Liver (tissue), 9 donors: Measurements from ENCODE around the gene MEIOC. TPM values are rescaled to one million over a fixed set of nuclear protein-coding genes. Genes with fewer than 3 reads are reported as not detected.

Source experiments
- DNase-seq: peaks from one replicate; pipeline ENCODE4 v3.0.0-alpha.2; 2017; ENCODE audit warnings: low spot score
- H3K27ac ChIP-seq, 2 donors: one replicate each; pipeline ENCODE4 v1.7.0; 2013; ENCODE audit warnings: inconsistent platforms in 2 of 2, low read length in 2 of 2, control low read depth in 1 of 2, low read depth in 1 of 2, mild to moderate bottlenecking in 1 of 2
- H3K27me3 ChIP-seq, 4 donors: one replicate each; pipeline versions ENCODE4 v1.6.1 to v1.7.0; 2013; ENCODE audit warnings: low read length in 3 of 4, inconsistent platforms in 1 of 4, mild to moderate bottlenecking in 1 of 4, moderate library complexity in 1 of 4; ENCODE audit not compliant: control insufficient read depth in 4 of 4, insufficient read depth in 4 of 4
- H3K36me3 ChIP-seq, 4 donors: one replicate each; pipeline versions ENCODE4 v1.6.1 to v1.7.0; 2013; ENCODE audit warnings: low read length in 3 of 4, mild to moderate bottlenecking in 3 of 4, low read depth in 1 of 4, moderate library complexity in 1 of 4; ENCODE audit not compliant: control insufficient read depth in 4 of 4, insufficient read depth in 3 of 4
- H3K4me1 ChIP-seq, 4 donors: one replicate each; pipeline versions ENCODE4 v1.6.1 to v1.7.0; 2013; ENCODE audit warnings: low read length in 3 of 4, mild to moderate bottlenecking in 3 of 4, moderate library complexity in 1 of 4; ENCODE audit not compliant: control insufficient read depth in 4 of 4, insufficient read depth in 4 of 4
- H3K4me3 ChIP-seq, 3 donors: one replicate each; pipeline versions ENCODE4 v1.6.1 to v1.7.0; 2013; ENCODE audit warnings: low read length in 3 of 3, control low read depth in 1 of 3, low read depth in 1 of 3, mild to moderate bottlenecking in 1 of 3
- H3K9ac ChIP-seq, 2 donors: one replicate each; pipeline ENCODE4 v1.7.0; 2013; ENCODE audit warnings: low read length in 2 of 2, mild to moderate bottlenecking in 2 of 2, moderate library complexity in 2 of 2, control low read depth in 1 of 2, low read depth in 1 of 2
- H3K9me3 ChIP-seq, 4 donors: one replicate each; pipeline versions ENCODE4 v1.6.1 to v1.7.0; 2013; ENCODE audit warnings: low read length in 3 of 4; ENCODE audit not compliant: control insufficient read depth in 4 of 4
- FOXA1 ChIP-seq: IDR thresholded peaks from 2 replicates; pipeline ENCODE4 v1.6.1; 2016; ENCODE audit warnings: antibody characterized with exemption
- GABPA ChIP-seq, 2 donors: IDR thresholded peaks in 1 of 2; conservative IDR thresholded peaks in 1 of 2; 2 replicates each; pipeline ENCODE4 v1.6.1; 2016; ENCODE audit warnings: antibody characterized with exemption in 2 of 2, mild to moderate bottlenecking in 1 of 2, moderate library complexity in 1 of 2
- HNF4G ChIP-seq: IDR thresholded peaks from 2 replicates; pipeline ENCODE4 v1.6.1; 2016; ENCODE audit warnings: antibody characterized with exemption
- JUND ChIP-seq, 2 donors: IDR thresholded peaks; 2 replicates each; pipeline ENCODE4 v1.6.1; 2016; ENCODE audit warnings: antibody characterized with exemption in 2 of 2
- NR2F2 ChIP-seq: IDR thresholded peaks from 2 replicates; pipeline ENCODE4 v1.6.1; 2016; ENCODE audit warnings: antibody characterized with exemption
- RAD21 ChIP-seq, 2 donors: IDR thresholded peaks; 2 replicates each; pipeline ENCODE4 v1.6.1; 2016; ENCODE audit warnings: antibody characterized with exemption in 2 of 2, mild to moderate bottlenecking in 2 of 2
- TAF1 ChIP-seq: conservative IDR thresholded peaks from 2 replicates; pipeline ENCODE4 v1.6.1; 2016; ENCODE audit warnings: antibody characterized with exemption, mild to moderate bottlenecking
- YY1 ChIP-seq: IDR thresholded peaks from 2 replicates; pipeline ENCODE4 v1.6.1; 2016; ENCODE audit warnings: antibody characterized with exemption, mild to moderate bottlenecking
- WGBS: extraction: QIAGEN DNeasy Blood & Tissue Kit; methylation state at CpG from one replicate; pipeline ENCODE4 v1.1.7; 2013; 5-methylcytosine and 5-hydroxymethylcytosine counted together
- polyA plus RNA-seq, 2 donors: library from polyadenylated mRNA; stranded (reverse) in 1 of 2; unstranded in 1 of 2; fragments of 200-250 nt in 1 of 2; fragments of >200 nt in 1 of 2; fragmentation: Nextera tagmentation in 1 of 2; extraction: Ambion mirVana in 1 of 2; gene quantifications; one replicate each; pipeline versions ENCODE4 v1.2.1 to v1.2.3, GENCODE V29; 2013 to 2015
- total RNA-seq, 2 donors: library from RNA; depleted of rRNA; stranded (reverse); fragments of >200 nt; gene quantifications; one replicate each; pipeline ENCODE4 v1.2.3, GENCODE V29; 2014
- TF ChIP-seq, protein P1 (sequence below): IDR thresholded peaks from 2 replicates; pipeline ENCODE4 v1.6.1; 2016; ENCODE audit warnings: antibody characterized with exemption
- TF ChIP-seq, protein P2 (sequence below): IDR thresholded peaks from 2 replicates; pipeline ENCODE4 v1.6.1; 2016; ENCODE audit warnings: antibody characterized with exemption
- TF ChIP-seq, protein P3 (sequence below): IDR thresholded peaks from 2 replicates; pipeline ENCODE4 v1.6.1; 2016; ENCODE audit warnings: antibody characterized with exemption
- TF ChIP-seq, protein P4 (sequence below): fragments of 150-350 bp; IDR thresholded peaks from 2 replicates; pipeline ENCODE4 v1.5.1; 2017; ENCODE audit warnings: improper control_type of control experiment, low read depth, low read length; ENCODE audit not compliant: missing input control
- donor health status: healthy.
- donor health status: healthy.
- donor health status: healthy.
- donor health status: healthy.
- donor health status: healthy.

Gene MEIOC
- total and polyA plus RNA-seq, 4 donors, result 0.31 TPM; not detected in 3

DNA sequence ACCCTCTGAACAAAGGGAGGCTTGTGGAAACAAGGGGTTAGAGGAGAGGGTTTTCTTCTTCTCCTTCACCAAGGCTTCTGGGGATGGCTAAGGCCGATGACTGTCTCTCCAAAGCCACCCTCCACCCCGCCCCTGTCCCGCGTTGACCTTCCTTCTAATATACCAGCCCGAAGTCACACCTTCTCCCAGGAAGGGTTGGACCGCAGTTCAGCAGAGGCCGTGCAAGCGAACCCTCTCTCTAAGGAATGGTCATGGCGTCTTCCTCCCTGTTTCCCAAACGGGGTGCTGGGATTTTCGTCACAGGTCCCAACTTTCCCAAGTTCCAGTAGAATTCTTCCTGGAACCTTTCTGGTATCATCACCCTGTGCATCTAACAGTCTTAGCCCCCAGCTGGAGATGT is 49.6 kb upstream of the MEIOC start (continued):
- no peak for TF ChIP-seq YY1

DNA sequence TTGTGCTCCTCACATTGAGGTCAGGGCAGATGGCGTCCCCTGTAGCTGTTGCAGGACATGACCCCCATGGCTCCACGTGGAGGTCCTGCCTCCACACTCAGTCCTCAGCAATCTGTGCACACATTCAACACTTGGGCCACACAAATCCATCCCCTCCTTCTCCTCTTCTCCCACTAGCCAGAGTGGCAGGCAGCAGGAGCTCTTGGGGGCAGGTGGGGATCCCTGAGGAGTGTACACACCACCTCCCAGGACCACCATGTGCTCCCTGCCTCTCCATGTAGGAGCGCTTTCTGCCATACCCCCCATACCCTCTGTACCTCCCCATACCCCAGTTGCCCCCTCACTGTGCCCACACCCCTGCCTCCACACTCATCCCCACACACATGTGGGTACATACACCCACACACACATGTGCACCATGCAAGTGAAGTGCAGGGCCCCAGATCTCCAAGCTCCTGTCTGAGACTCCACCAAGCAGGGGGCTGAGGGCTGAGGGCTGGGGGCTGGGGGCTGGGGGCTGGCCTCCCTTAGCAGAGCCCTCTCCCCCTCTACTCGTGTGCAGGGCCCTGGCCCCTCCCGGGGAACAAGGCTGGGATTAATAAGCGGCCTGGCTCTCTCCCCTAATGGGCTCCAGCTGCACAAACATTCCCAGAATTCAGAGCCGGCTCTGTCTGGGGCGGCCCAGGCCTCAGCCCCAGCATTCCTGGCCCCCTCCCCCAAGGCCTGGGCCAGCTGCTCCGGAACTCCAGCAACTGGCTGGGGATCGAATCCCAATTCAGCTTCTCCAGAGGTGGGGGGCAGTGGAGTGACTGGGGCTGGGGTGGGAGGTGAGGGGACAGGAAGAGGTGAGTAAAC is 48.2 kb upstream of the MEIOC start:
- Histone ChIP-seq H3K9me3 (no peaks in the 10 kb centered on the region), H3K9ac (no peak overlapping the region), H3K27ac (no peak overlapping the region), H3K4me3 (no peak overlapping the region), H3K4me1 (no peaks in the 10 kb centered on the region), H3K36me3 (no peaks in the 10 kb centered on the region), H3K27me3 (peaks cover 0 to 4% (median 0%) of the 10 kb centered on the region in 4 donors)
- 63% methylated on average over 10 of the region's 10 CpGs for WGBS
- TF ChIP-seq RAD21 (IDR thresholded peaks at IDR 0.05), result no peak
- no peak for DNase-seq

DNA sequence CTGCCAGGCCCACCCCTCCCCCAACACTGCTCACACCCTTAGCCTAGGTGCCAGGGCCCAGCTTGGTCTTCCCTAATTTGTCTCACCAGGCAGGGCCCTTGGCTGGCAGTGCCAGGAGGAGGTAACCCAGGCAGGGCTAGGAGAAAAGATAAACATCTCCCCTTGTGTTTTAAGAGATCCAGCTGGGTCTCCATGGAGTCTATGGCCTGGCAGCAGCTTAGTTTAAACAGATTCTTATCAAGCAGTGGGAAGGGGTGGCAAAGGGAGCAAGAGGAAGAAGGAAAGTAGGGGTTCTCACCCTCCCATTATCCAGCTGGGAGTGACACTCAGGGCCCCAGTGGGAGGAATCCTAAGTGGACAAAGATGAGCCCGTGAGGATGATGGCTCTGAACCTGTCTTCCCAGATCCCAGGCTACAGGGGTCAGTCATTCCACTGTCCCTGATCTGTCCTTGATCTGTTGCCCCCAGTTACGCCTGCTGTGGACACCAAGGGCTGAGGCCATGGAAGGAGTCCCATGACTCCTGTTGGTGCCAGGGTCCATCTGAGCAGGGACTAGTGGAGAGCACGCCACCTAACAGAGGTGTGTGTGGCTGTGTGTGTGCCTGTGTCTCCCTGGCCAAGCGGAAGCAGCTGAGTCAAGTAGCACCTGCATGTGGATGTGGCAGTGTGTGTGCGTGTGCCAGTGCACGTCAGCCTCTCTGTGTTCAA is 47.4 kb upstream of the MEIOC start:
- 85% methylated on average over 6 of the region's 6 CpGs for WGBS

DNA sequence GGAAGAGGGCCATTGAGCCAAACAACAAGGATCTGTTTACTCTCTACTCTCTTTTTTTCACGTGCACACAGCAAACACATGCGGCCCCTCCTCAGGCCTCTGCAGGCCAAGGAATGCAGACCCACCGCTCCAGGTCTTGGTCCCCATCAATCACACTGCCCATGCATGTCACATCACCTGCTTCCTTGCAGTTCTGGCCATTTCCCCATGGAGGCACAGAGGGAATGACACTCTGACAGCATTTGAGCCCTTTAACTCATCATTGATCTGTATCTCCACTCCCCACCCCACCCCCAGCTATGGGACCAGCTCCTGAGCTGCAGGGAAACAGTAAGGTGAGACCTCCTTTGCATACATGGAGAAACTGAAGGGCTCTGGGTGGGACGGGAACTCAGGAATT is 45.9 kb upstream of the MEIOC start:
- no peak overlapping the region for H3K9ac ChIP-seq
- TF ChIP-seq, protein P1, sequence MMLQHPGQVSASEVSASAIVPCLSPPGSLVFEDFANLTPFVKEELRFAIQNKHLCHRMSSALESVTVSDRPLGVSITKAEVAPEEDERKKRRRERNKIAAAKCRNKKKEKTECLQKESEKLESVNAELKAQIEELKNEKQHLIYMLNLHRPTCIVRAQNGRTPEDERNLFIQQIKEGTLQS, result no peak
- TF ChIP-seq, protein P2, sequence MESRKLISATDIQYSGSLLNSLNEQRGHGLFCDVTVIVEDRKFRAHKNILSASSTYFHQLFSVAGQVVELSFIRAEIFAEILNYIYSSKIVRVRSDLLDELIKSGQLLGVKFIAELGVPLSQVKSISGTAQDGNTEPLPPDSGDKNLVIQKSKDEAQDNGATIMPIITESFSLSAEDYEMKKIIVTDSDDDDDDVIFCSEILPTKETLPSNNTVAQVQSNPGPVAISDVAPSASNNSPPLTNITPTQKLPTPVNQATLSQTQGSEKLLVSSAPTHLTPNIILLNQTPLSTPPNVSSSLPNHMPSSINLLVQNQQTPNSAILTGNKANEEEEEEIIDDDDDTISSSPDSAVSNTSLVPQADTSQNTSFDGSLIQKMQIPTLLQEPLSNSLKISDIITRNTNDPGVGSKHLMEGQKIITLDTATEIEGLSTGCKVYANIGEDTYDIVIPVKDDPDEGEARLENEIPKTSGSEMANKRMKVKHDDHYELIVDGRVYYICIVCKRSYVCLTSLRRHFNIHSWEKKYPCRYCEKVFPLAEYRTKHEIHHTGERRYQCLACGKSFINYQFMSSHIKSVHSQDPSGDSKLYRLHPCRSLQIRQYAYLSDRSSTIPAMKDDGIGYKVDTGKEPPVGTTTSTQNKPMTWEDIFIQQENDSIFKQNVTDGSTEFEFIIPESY, result no peak
- TF ChIP-seq GABPA (IDR thresholded peaks at IDR 0.05 in 1 of 2, conservative IDR thresholded peaks at IDR 0.05 in 1 of 2), result no peak
- no peak for TF ChIP-seq HNF4G
- WGBS, result 42% methylated on average over 4 of the region's 4 CpGs
- no peak overlapping the region for H3K4me3 ChIP-seq
- no peak overlapping the region for H3K27ac ChIP-seq
- peaks cover 0 to 9% (median 0%) of the 10 kb centered on the region in 4 donors for H3K27me3 ChIP-seq
- DNase-seq, result no peak
- H3K36me3 ChIP-seq, result no peaks in the 10 kb centered on the region
- H3K4me1 ChIP-seq, result no peaks in the 10 kb centered on the region
- H3K9me3 ChIP-seq, result no peaks in the 10 kb centered on the region

More for the DNA sequence above, 47.4 kb upstream of the MEIOC start:
- peaks cover 0 to 4% (median 0%) of the 10 kb centered on the region in 4 donors for H3K27me3 ChIP-seq
- H3K9ac ChIP-seq, result no peak overlapping the region
- no peaks in the 10 kb centered on the region for H3K36me3 ChIP-seq
- no peak overlapping the region for H3K4me3 ChIP-seq
- TF ChIP-seq, protein P3, sequence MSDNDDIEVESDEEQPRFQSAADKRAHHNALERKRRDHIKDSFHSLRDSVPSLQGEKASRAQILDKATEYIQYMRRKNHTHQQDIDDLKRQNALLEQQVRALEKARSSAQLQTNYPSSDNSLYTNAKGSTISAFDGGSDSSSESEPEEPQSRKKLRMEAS, result no peak
- TF ChIP-seq NR2F2 (no peak), TAF1 (no peak), HNF4G (no peak), FOXA1 (no peak), JUND (IDR thresholded peaks at IDR 0.05) (no peak)
- TF ChIP-seq, protein P1, result no peak
- TF ChIP-seq, protein P4, sequence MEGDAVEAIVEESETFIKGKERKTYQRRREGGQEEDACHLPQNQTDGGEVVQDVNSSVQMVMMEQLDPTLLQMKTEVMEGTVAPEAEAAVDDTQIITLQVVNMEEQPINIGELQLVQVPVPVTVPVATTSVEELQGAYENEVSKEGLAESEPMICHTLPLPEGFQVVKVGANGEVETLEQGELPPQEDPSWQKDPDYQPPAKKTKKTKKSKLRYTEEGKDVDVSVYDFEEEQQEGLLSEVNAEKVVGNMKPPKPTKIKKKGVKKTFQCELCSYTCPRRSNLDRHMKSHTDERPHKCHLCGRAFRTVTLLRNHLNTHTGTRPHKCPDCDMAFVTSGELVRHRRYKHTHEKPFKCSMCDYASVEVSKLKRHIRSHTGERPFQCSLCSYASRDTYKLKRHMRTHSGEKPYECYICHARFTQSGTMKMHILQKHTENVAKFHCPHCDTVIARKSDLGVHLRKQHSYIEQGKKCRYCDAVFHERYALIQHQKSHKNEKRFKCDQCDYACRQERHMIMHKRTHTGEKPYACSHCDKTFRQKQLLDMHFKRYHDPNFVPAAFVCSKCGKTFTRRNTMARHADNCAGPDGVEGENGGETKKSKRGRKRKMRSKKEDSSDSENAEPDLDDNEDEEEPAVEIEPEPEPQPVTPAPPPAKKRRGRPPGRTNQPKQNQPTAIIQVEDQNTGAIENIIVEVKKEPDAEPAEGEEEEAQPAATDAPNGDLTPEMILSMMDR, result no peak
- DNase-seq, result no peak
- no peaks in the 10 kb centered on the region for H3K4me1 ChIP-seq
- H3K27ac ChIP-seq, result no peak overlapping the region
- H3K9me3 ChIP-seq, result no peaks in the 10 kb centered on the region
